ENCODE results near the gene FER.

FER gene

DNA sequence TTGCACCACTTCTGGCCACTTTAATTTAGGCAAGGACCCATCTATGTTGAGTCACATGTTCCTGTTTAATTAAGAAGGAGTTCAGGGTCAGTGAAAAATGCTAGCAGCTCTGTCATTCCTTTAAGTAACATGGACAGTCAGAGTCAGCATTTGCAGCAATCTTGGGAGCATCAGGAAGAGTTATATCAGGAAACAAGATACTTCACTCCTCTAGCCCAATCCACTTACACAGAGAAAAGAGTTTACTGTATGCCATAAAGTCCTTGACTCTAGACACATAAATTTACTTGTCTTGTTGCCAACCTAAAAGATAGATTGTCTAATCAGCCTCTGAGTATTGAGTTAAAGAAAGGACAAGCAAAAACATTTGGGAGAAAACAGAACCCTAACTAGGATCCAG is 395.3 kb downstream of the FER start:
- H3K4me1 ChIP-seq (ENCODE audit: control insufficient read depth in 1 of 2, insufficient read depth in 1 of 2, low read depth in 1 of 2, low read length in 1 of 2), result no peaks in the 10 kb centered on the region
- H3K4me3 ChIP-seq (ENCODE audit: low read depth in 1 of 2, low read length in 1 of 2), result no peak overlapping the region
- no peaks in the 10 kb centered on the region for H3K9me3 ChIP-seq
- TF ChIP-seq, protein P1, sequence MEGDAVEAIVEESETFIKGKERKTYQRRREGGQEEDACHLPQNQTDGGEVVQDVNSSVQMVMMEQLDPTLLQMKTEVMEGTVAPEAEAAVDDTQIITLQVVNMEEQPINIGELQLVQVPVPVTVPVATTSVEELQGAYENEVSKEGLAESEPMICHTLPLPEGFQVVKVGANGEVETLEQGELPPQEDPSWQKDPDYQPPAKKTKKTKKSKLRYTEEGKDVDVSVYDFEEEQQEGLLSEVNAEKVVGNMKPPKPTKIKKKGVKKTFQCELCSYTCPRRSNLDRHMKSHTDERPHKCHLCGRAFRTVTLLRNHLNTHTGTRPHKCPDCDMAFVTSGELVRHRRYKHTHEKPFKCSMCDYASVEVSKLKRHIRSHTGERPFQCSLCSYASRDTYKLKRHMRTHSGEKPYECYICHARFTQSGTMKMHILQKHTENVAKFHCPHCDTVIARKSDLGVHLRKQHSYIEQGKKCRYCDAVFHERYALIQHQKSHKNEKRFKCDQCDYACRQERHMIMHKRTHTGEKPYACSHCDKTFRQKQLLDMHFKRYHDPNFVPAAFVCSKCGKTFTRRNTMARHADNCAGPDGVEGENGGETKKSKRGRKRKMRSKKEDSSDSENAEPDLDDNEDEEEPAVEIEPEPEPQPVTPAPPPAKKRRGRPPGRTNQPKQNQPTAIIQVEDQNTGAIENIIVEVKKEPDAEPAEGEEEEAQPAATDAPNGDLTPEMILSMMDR (IDR thresholded peaks at IDR 0.05), result no peak
- no peaks in the 10 kb centered on the region for H3K27me3 ChIP-seq
- H3K36me3 ChIP-seq, result no peaks in the 10 kb centered on the region
- no peak overlapping the region for H3K27ac ChIP-seq

DNA sequence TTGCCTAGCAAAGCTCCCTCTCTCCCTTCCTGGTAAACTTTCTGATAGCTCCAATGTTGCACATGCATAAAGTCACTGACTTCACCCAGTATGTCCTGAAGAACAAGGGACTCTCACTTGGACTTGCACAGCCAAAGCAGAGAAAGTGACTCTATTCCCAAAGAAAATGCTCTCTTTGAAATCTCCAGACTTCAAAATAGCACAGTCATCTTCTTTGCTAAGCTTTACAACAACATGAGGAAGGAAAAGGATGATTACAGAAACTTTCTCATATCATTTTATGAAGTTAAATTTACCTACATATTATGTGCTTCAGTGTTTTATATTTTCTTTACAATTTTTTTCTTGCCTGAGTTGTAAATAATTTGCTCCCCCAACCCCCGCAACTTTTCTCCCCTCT is 397.4 kb downstream of the FER start:
- Histone ChIP-seq H3K4me1 (ENCODE audit: control insufficient read depth in 1 of 2, insufficient read depth in 1 of 2, low read depth in 1 of 2, low read length in 1 of 2) (no peaks in the 10 kb centered on the region), H3K27me3 (no peaks in the 10 kb centered on the region), H3K36me3 (no peaks in the 10 kb centered on the region), H3K27ac (no peak overlapping the region), H3K4me3 (ENCODE audit: low read depth in 1 of 2, low read length in 1 of 2) (no peak overlapping the region), H3K9me3 (no peaks in the 10 kb centered on the region)
- TF ChIP-seq, protein P1 (IDR thresholded peaks at IDR 0.05), result no peak

DNA sequence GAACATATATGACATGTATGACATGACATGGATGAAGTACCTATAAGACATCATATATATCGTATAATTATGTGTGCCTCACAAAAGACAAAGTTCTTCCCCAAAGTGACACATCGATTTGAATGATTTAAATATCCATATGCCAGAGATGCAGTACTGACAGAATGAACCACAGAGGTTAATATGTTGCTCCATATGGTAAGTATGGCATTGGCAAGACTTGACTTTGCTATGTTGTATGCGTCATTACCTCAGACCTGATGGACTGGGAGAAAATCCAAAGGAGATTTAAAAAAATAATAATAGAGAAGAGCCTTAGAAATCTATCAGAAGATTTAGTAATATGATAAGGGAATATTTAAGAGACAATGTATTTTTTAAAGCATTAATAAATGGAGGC is 398.9 kb downstream of the FER start:
- Histone ChIP-seq H3K9me3 (no peaks in the 10 kb centered on the region), H3K4me1 (ENCODE audit: control insufficient read depth in 1 of 2, insufficient read depth in 1 of 2, low read depth in 1 of 2, low read length in 1 of 2) (no peaks in the 10 kb centered on the region), H3K27ac (no peak overlapping the region), H3K36me3 (no peaks in the 10 kb centered on the region), H3K4me3 (ENCODE audit: low read depth in 1 of 2, low read length in 1 of 2) (no peak overlapping the region), H3K27me3 (no peaks in the 10 kb centered on the region)
- TF ChIP-seq, protein P1 (IDR thresholded peaks at IDR 0.05), result no peak

DNA sequence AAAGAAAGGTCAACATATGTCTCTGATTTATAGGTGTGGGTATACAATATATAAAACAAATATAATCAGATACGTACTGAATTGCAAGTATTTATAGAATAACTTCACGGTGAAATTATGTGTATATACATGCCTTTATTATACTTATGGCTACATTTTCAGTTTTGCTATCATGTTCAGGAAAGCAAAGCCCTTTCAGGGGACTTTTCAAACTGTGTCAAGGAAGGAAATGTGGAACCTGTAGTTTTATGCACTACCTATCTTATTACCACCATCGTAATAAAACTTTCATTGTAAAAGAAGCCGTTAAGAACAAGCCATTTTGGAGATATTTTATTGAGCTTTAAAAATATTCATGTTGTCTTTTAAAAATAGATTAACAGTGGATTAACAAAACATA is 404.9 kb downstream of the FER start:
- no peaks in the 10 kb centered on the region for H3K36me3 ChIP-seq
- H3K27ac ChIP-seq, result no peak overlapping the region
- no peaks in the 10 kb centered on the region for H3K4me1 ChIP-seq (ENCODE audit: control insufficient read depth in 1 of 2, insufficient read depth in 1 of 2, low read depth in 1 of 2, low read length in 1 of 2)
- H3K4me3 ChIP-seq (ENCODE audit: low read depth in 1 of 2, low read length in 1 of 2), result no peak overlapping the region
- no peaks in the 10 kb centered on the region for H3K9me3 ChIP-seq
- TF ChIP-seq, protein P1 (IDR thresholded peaks at IDR 0.05), result no peak
- H3K27me3 ChIP-seq, result no peaks in the 10 kb centered on the region

DNA sequence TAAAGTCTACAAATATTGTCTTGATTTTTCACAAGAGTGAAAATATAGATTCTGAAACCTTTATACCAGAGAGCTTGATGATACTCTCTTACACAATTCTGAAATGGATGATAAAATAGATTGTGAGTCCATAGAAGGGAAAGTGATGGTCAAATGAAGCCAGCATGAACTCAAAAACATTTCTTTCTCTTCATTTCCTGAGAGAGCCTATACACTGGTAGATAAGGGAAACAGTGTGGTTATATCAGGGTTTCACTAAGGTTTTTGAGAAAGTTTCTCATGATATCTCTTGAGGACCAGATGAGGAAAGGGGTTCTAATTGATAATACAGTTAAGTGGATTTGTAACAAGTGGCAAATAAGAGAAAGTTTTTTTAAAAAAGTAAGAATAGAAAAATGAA is 407.9 kb downstream of the FER start:
- H3K27ac ChIP-seq, result no peak overlapping the region
- H3K9me3 ChIP-seq, result no peaks in the 10 kb centered on the region
- TF ChIP-seq, protein P1 (IDR thresholded peaks at IDR 0.05), result no peak
- H3K4me1 ChIP-seq (ENCODE audit: control insufficient read depth in 1 of 2, insufficient read depth in 1 of 2, low read depth in 1 of 2, low read length in 1 of 2), result no peaks in the 10 kb centered on the region
- H3K4me3 ChIP-seq (ENCODE audit: low read depth in 1 of 2, low read length in 1 of 2), result no peak overlapping the region
- H3K27me3 ChIP-seq, result no peaks in the 10 kb centered on the region
- no peaks in the 10 kb centered on the region for H3K36me3 ChIP-seq

DNA sequence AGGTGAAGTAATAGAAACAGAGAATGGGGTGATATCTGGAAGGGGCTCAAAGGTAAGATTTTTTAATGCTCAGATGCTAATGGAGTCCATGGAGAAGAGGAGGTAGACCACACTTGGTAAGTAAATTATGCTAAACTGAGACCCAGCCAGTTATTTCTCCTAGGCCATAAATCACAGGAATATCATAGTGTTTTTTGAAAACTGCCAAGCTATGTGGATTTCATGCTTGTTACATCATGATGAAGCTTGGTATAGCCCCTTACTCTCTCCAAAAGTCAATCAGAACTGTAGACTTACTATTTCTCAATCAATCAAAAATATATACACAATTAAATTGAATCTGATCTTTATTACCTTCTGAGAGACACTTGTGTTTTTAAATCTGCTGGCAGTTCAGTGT is 409.2 kb downstream of the FER start:
- Histone ChIP-seq H3K4me1 (ENCODE audit: control insufficient read depth in 1 of 2, insufficient read depth in 1 of 2, low read depth in 1 of 2, low read length in 1 of 2) (no peaks in the 10 kb centered on the region), H3K4me3 (ENCODE audit: low read depth in 1 of 2, low read length in 1 of 2) (no peak overlapping the region), H3K9me3 (no peaks in the 10 kb centered on the region), H3K36me3 (no peaks in the 10 kb centered on the region), H3K27me3 (no peaks in the 10 kb centered on the region), H3K27ac (no peak overlapping the region)
- TF ChIP-seq, protein P1 (IDR thresholded peaks at IDR 0.05), result no peak
